CD14-positive monocyte (primary cell): ENCODE results near the gene SLIT1. TPM values are rescaled to one million over a fixed set of nuclear protein-coding genes. Genes with fewer than 3 reads are reported as not detected.

Source experiments
- DNase-seq, 3 donors: peaks; one replicate each; pipeline ENCODE4 v3.0.0-alpha.2; 2011 to 2022
- H2AFZ ChIP-seq: 2 replicates; pipeline ENCODE4 v1.6.0; 2012; ENCODE audit warnings: mild to moderate bottlenecking, low read depth, low read length, inconsistent platforms; ENCODE audit not compliant: insufficient read depth, poor library complexity, severe bottlenecking
- H3K27ac ChIP-seq, 2 donors: 1 replicate in 1 of 2; 2 replicates in 1 of 2; pipeline ENCODE4 v1.5.1; 2012 to 2013; ENCODE audit warnings: low read length in 2 of 2, control low read depth in 1 of 2, inconsistent platforms in 1 of 2, low read depth in 1 of 2, mild to moderate bottlenecking in 1 of 2
- H3K27me3 ChIP-seq, 2 donors: one replicate each; pipeline versions ENCODE4 v1.6.0 to v1.6.1; 2011 to 2013; ENCODE audit warnings: low read length in 2 of 2; ENCODE audit not compliant: control insufficient read depth in 2 of 2, insufficient read depth in 2 of 2
- H3K36me3 ChIP-seq, 2 donors: replicated peaks in 1 of 2; 1 replicate in 1 of 2; 2 replicates in 1 of 2; pipeline versions ENCODE4 v1.5.1 to v1.6.1; 2012 to 2013; ENCODE audit warnings: low read length in 2 of 2, control low read depth in 1 of 2, inconsistent platforms in 1 of 2, mild to moderate bottlenecking in 1 of 2; ENCODE audit not compliant: insufficient read depth in 2 of 2, control insufficient read depth in 1 of 2
- H3K4me1 ChIP-seq, 2 donors: 1 replicate in 1 of 2; 2 replicates in 1 of 2; pipeline versions ENCODE4 v1.5.1 to v1.6.1; 2012 to 2013; ENCODE audit warnings: low read length in 2 of 2, control low read depth in 1 of 2, inconsistent platforms in 1 of 2, mild to moderate bottlenecking in 1 of 2, moderate library complexity in 1 of 2; ENCODE audit not compliant: insufficient read depth in 2 of 2, control insufficient read depth in 1 of 2
- H3K4me2 ChIP-seq: replicated peaks from 2 replicates; pipeline ENCODE3; 2012; ENCODE audit warnings: low read length, moderate library complexity, mild to moderate bottlenecking; ENCODE audit not compliant: poor library complexity, severe bottlenecking; ENCODE audit errors: extremely low read depth
- H3K4me3 ChIP-seq, 3 experiments: fragments of 200-600 bp in 1 of 3; sonication (generic) in 1 of 3; replicated peaks in 1 of 3; 1 replicate in 2 of 3; 2 replicates in 1 of 3; pipeline ENCODE4 v1.5.1; 2011 to 2013; ENCODE audit warnings: low read length in 3 of 3, mild to moderate bottlenecking in 3 of 3, control low read depth in 2 of 3, low read depth in 2 of 3, inconsistent platforms in 1 of 3, moderate library complexity in 1 of 3
- H3K79me2 ChIP-seq: 2 replicates; pipeline ENCODE4 v1.6.0; 2012; ENCODE audit warnings: mild to moderate bottlenecking, control low read depth, inconsistent platforms, low read length, moderate library complexity; ENCODE audit not compliant: insufficient read depth
- H3K9ac ChIP-seq: 2 replicates; pipeline ENCODE4 v1.6.0; 2017; ENCODE audit warnings: low read length, mild to moderate bottlenecking; ENCODE audit not compliant: insufficient read depth, poor library complexity, severe bottlenecking
- H3K9me3 ChIP-seq, 2 donors: replicated peaks in 1 of 2; 1 replicate in 1 of 2; 2 replicates in 1 of 2; pipeline versions ENCODE4 v1.5.1 to v1.6.1; 2012 to 2013; ENCODE audit warnings: low read length in 2 of 2, control low read depth in 1 of 2; ENCODE audit not compliant: control insufficient read depth in 1 of 2, insufficient read depth in 1 of 2
- H4K20me1 ChIP-seq: 2 replicates; pipeline ENCODE4 v1.6.0; 2012; ENCODE audit warnings: mild to moderate bottlenecking, low read length, control low read depth, moderate library complexity; ENCODE audit not compliant: insufficient read depth
- H3K27ac Mint-ChIP-seq, 7 donors: one replicate each; pipeline ENCODE4 v1.8.0; 2020; ENCODE audit warnings: mild to moderate bottlenecking in 7 of 7, mixed read lengths in 7 of 7, moderate library complexity in 6 of 7, inconsistent platforms in 2 of 7
- H3K27me3 Mint-ChIP-seq, 3 donors: one replicate each; pipeline ENCODE4 v1.8.0; 2021 to 2022; ENCODE audit warnings: low read depth in 3 of 3, mild to moderate bottlenecking in 3 of 3, mixed read lengths in 3 of 3, moderate library complexity in 3 of 3, inconsistent platforms in 1 of 3
- H3K36me3 Mint-ChIP-seq, 2 donors: one replicate each; pipeline ENCODE4 v1.8.0; 2020; ENCODE audit warnings: mixed read lengths in 2 of 2, inconsistent platforms in 1 of 2, mild to moderate bottlenecking in 1 of 2
- H3K4me1 Mint-ChIP-seq: one replicate; pipeline ENCODE4 v1.8.0; 2020; ENCODE audit warnings: mild to moderate bottlenecking, mixed read lengths
- H3K4me3 Mint-ChIP-seq, 2 donors: one replicate each; pipeline ENCODE4 v1.8.0; 2020; ENCODE audit warnings: mild to moderate bottlenecking in 2 of 2, mixed read lengths in 2 of 2, moderate library complexity in 1 of 2
- H3K9me3 Mint-ChIP-seq, 7 donors: one replicate each; pipeline ENCODE4 v1.8.0; 2020 to 2022; ENCODE audit warnings: mixed read lengths in 7 of 7, mild to moderate bottlenecking in 6 of 7, moderate library complexity in 6 of 7, inconsistent platforms in 2 of 7
- CTCF ChIP-seq: fragments of 200-600 bp; IDR thresholded peaks from one replicate; pipeline ENCODE4 v1.8.0; 2022; ENCODE audit warnings: antibody characterized with exemption, mild to moderate bottlenecking
- WGBS: methylation state at CpG from one replicate; pipeline ENCODE4 v1.1.5; 2013; ENCODE audit warnings: missing lambda C conversion rate; ENCODE audit not compliant: insufficient coverage; 5-methylcytosine and 5-hydroxymethylcytosine counted together
- intact Hi-C, 2 donors: fragments of 100-400 bp; cut with micrococcal nuclease; formaldehyde crosslinking; loops; one replicate each; pipeline versions ENCODE4 v1.15.0 to v1.15.1; 2023
- polyA plus RNA-seq, 3 donors: library from polyadenylated mRNA; depleted of rRNA in 1 of 3; unstranded in 2 of 3; stranded (reverse) in 1 of 3; fragments of 300-500 nt in 2 of 3; fragments of >200 nt in 1 of 3; fragmentation: Illumina TruSeq in 2 of 3; gene quantifications; 1 replicate in 2 of 3; 2 replicates in 1 of 3; pipeline ENCODE4 v1.2.3, GENCODE V29; 2012 to 2021

The SLIT1 gene
- polyA plus RNA-seq, 3 donors = 0.05 to 0.81 (median 0.16) TPM

GRCh38 chr10:97075961-97076525 lies 109.7 kb downstream of the SLIT1 start:
- Histone ChIP-seq H4K20me1 (no peaks in the 10 kb centered on the region), H3K36me3 (no peaks in the 10 kb centered on the region), H3K27ac (no peak overlapping the region), H3K27me3 (peaks cover 0 to 9% of the 10 kb centered on the region in 2 donors), H3K4me1 (no peaks in the 10 kb centered on the region), H3K9ac (no peak overlapping the region), H2AFZ (no peak overlapping the region), H3K4me3 (no peak overlapping the region), H3K9me3 (no peaks in the 10 kb centered on the region), H3K4me2 (no peak overlapping the region), H3K79me2 (no peaks in the 10 kb centered on the region)
- Mint-ChIP-seq H3K27me3 (peaks cover 9 to 21% (median 21%) of the 10 kb centered on the region in 3 donors), H3K36me3 (no peaks in the 10 kb centered on the region), H3K4me1 (no peaks in the 10 kb centered on the region), H3K9me3 (no peaks in the 10 kb centered on the region), H3K4me3 (no peak overlapping the region), H3K27ac (no peak overlapping the region)
- DNase-seq = no peak
- TF ChIP-seq CTCF = no peak
- intact Hi-C loops = no loop called here
- WGBS = 56% methylated on average over 2 of the region's 7 CpGs

- no peaks in the 10 kb centered on the region for H4K20me1 ChIP-seq
- peaks cover 0 to 8% of the 10 kb centered on the region in 2 donors for H3K27me3 ChIP-seq
- Mint-ChIP-seq H3K9me3 (peaks cover 0 to 3% (median 0%) of the 10 kb centered on the region in 7 donors), H3K27me3 (peaks cover 11 to 21% (median 20%) of the 10 kb centered on the region in 3 donors), H3K4me1 (no peaks in the 10 kb centered on the region), H3K27ac (no peak overlapping the region), H3K4me3 (no peak overlapping the region), H3K36me3 (no peaks in the 10 kb centered on the region)
- no peaks in the 10 kb centered on the region for H3K4me1 ChIP-seq
- no peak overlapping the region for H3K4me2 ChIP-seq
- no peak overlapping the region for H3K27ac ChIP-seq
- no peak overlapping the region for H3K9ac ChIP-seq
- no peaks in the 10 kb centered on the region for H3K36me3 ChIP-seq
- no peak for DNase-seq
- TF ChIP-seq CTCF = no peak
- 80% methylated on average over 6 of the region's 7 CpGs for WGBS
- no peaks in the 10 kb centered on the region for H3K79me2 ChIP-seq
- no peak overlapping the region for H3K4me3 ChIP-seq
- intact Hi-C loops = no loop called here
- no peak overlapping the region for H2AFZ ChIP-seq
- no peaks in the 10 kb centered on the region for H3K9me3 ChIP-seq
Measured at GRCh38 chr10:97075421-97075820, 110.3 kb downstream of the SLIT1 start.
